Measurements from ENCODE around the gene ARMC7. TPM values are rescaled to one million over a fixed set of nuclear protein-coding genes. Genes with fewer than 3 reads are reported as not detected.

The ARMC7 gene
- total RNA-seq, 1 donor from 2014 or later, result 15.4 TPM

DNA sequence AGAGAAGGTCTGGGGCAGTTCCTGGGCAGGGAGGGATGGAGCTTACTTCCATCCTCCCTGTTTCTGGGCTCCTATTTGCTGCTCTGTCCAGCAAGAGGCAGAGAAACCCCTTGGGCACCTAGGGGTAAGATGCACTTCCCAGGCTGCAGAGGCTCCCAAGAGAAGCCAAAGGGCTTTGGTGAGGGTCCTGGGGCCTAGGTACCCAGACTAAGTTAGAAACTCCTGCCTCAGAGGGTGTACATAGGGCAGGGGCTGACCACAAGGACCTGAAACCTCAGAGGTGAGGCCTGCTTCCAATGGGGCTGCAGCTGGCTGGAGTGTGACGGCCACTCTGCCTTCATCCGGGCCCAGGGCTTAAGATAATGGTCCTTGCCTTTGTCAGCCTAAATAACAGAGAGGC, 1.6 kb upstream of the ARMC7 start:
- Mint-ChIP-seq H3K9me3 (no peaks in the 10 kb centered on the region), H3K4me3 (peak overlapping the region; percentile 89), H3K36me3 (ENCODE audit: low read depth) (peaks cover 3% of the 10 kb centered on the region), H3K27me3 (no peaks in the 10 kb centered on the region), H3K4me1 (peaks cover 28% of the 10 kb centered on the region), H3K27ac (no peak overlapping the region)
- intact Hi-C loops (cut with micrococcal nuclease), result loop anchor here (2.0 kb wide), 1 partner anchor 31 kb away; no protein-coding TSS in a partner anchor
- POLR2A ChIA-PET, result interaction anchor here (1.3 kb wide), 1 partner anchor 13 kb away, joined by 3 read pairs; no protein-coding TSS in a partner anchor
- CTCF ChIA-PET, result interaction anchor here (0.6 to 0.8 kb wide), 2 partner anchors 64 to 97 kb away, joined by 3 to 4 read pairs; no protein-coding TSS in a partner anchor
- no peak for DNase-seq
- ATAC-seq (ENCODE audit: low read depth), result no peak
- TF ChIP-seq, protein P1, sequence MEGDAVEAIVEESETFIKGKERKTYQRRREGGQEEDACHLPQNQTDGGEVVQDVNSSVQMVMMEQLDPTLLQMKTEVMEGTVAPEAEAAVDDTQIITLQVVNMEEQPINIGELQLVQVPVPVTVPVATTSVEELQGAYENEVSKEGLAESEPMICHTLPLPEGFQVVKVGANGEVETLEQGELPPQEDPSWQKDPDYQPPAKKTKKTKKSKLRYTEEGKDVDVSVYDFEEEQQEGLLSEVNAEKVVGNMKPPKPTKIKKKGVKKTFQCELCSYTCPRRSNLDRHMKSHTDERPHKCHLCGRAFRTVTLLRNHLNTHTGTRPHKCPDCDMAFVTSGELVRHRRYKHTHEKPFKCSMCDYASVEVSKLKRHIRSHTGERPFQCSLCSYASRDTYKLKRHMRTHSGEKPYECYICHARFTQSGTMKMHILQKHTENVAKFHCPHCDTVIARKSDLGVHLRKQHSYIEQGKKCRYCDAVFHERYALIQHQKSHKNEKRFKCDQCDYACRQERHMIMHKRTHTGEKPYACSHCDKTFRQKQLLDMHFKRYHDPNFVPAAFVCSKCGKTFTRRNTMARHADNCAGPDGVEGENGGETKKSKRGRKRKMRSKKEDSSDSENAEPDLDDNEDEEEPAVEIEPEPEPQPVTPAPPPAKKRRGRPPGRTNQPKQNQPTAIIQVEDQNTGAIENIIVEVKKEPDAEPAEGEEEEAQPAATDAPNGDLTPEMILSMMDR (IDR thresholded peaks at IDR 0.05), result no peak

DNA sequence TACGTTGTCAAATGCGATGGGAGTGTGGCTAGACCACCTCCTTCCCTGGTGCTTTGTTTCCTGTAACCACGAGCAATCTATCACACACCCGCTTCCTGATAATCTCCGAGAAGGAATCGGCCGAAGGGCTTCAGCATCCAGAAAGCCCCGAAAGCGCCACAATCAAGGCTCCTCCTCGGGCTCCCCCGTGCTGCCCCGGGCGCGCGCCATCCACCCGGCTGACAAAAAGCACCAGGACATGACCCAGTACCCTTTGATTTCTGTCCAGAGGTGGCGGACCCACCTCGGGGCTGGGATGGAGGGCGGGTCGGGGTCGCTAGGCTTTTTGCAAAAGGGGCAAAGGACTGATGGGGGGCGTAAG, 743 bp upstream of the ARMC7 start:
- no peaks in the 10 kb centered on the region for H3K27me3 Mint-ChIP-seq
- no peak for ATAC-seq (ENCODE audit: low read depth)
- H3K27ac Mint-ChIP-seq, result no peak overlapping the region
- ChIA-PET POLR2A (interaction anchor here (0.6 to 3.0 kb wide), 17 partner anchors 10 to 1447 kb away, joined by 3 to 58 read pairs (median 5); partner anchors contain the start of genes ATP5PD, GGA3, HID1 and JPT1), CTCF (interaction anchor here (0.8 to 1.8 kb wide), 6 partner anchors 22 to 162 kb away, joined by 3 to 9 read pairs (median 4); partner anchors contain the start of genes MIF4GD and NT5C)
- no peaks in the 10 kb centered on the region for H3K9me3 Mint-ChIP-seq
- peaks cover 4% of the 10 kb centered on the region for H3K36me3 Mint-ChIP-seq (ENCODE audit: low read depth)
- H3K4me1 Mint-ChIP-seq, result peaks cover 30% of the 10 kb centered on the region
- TF ChIP-seq, protein P1 (IDR thresholded peaks at IDR 0.05), result no peak
- intact Hi-C loops (cut with micrococcal nuclease), result loop anchor here (1.0 to 2.0 kb wide), 2 partner anchors 32 to 63 kb away; partner anchors contain the start of gene ATP5PD
- DNase-seq, result no peak
- H3K4me3 Mint-ChIP-seq, result peak overlapping the region; percentile 89

DNA sequence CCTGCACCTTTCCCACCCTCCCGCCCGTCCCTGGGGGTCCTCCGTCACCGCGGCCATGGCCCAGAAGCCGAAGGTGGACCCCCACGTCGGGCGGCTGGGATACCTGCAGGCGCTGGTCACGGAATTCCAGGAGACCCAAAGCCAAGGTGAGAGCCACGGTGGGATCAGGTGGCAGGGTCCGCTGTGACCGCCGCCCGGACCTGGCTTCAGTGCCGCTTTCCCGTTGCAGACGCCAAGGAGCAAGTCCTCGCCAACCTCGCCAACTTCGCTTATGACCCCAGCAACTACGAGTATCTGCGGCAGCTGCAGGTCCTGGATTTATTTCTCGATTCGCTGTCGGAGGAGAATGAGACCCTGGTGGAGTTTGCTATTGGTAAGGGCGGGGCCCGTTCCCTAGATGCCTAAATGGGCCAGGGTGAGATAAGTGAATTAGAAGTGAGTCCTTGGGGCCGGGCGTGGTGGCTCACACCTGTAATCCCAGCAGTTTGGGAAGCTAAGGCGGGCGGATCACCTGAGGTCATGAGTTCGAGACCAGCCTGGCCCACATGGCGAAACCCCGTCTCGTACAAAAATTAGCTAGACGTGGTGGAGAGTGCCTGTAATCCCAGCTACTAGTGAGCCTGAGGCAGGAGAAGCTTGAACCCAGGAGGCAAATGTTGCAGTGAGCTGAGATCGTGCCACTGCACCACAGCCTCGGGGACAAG, 617 bp downstream of the ARMC7 start:
- peaks cover 43% of the 10 kb centered on the region for H3K4me1 Mint-ChIP-seq
- ChIA-PET CTCF (interaction anchor here (0.6 to 8.7 kb wide), 11 partner anchors 21 to 160 kb away, joined by 3 to 192 read pairs (median 3); partner anchors contain the start of genes MIF4GD and NT5C), POLR2A (interaction anchor here (0.5 to 3.0 kb wide), 19 partner anchors 17 to 187 kb away, joined by 3 to 58 read pairs (median 7); partner anchors contain the start of genes ATP5PD, GGA3, JPT1 and KCTD2)
- intact Hi-C loops (cut with micrococcal nuclease), result loop anchor here (10.0 kb wide), 1 partner anchor 154 kb away; the partner anchor contains the start of genes GGA3 and MRPS7
- peak overlapping the region; percentile 89 for H3K4me3 Mint-ChIP-seq
- DNase-seq (no peak), ATAC-seq (ENCODE audit: low read depth) (no peak)
- H3K27ac Mint-ChIP-seq, result peak overlapping the region; percentile 76
- no peaks in the 10 kb centered on the region for H3K9me3 Mint-ChIP-seq
- H3K36me3 Mint-ChIP-seq (ENCODE audit: low read depth), result peaks cover 5% of the 10 kb centered on the region
- H3K27me3 Mint-ChIP-seq, result no peaks in the 10 kb centered on the region
- TF ChIP-seq, protein P1 (IDR thresholded peaks at IDR 0.05), result no peak

DNA sequence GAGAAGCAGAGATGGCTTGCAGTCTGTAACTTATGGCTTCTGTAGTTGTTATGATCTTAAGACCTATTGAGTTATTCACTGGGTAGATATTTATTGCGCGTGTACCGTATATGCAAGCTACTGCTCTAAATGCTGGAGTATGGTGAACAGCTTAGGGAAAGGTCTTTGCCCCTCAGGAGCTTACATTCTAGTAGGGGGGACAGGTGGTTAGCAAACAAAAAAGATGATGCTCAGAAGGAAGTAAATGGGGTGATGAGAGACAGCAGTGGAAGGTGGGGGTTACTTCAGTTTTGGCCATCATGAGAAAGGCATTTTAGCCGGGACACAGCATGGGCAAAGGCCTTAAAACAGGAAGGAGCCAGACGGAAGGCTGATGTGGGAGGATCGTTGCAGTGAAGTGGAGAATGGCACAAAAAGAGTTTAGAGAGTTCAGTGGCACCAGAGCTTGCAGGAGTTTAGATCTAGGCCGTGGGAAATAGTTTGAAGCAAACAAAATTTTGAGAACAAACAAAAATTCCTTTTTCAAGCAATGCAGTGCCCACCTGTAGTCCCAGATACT, 2.1 kb downstream of the ARMC7 start:
- POLR2A ChIA-PET, result interaction anchor here (0.7 to 3.0 kb wide), 5 partner anchors 20 to 159 kb away, joined by 3 to 58 read pairs (median 4); partner anchors contain the start of genes MIF4GD and NT5C
- H3K4me1 Mint-ChIP-seq, result peaks cover 58% of the 10 kb centered on the region

More for the DNA sequence above, 2.1 kb downstream of the ARMC7 start:
- DNase-seq (no peak), ATAC-seq (ENCODE audit: low read depth) (no peak)
- no peaks in the 10 kb centered on the region for H3K9me3 Mint-ChIP-seq
- TF ChIP-seq, protein P1 (IDR thresholded peaks at IDR 0.05), result no peak
- H3K27ac Mint-ChIP-seq, result peak overlapping the region; percentile 62
- H3K36me3 Mint-ChIP-seq (ENCODE audit: low read depth), result peaks cover 5% of the 10 kb centered on the region
- CTCF ChIA-PET, result interaction anchor here (1.2 to 8.7 kb wide), 5 partner anchors 19 to 151 kb away, joined by 3 to 192 read pairs (median 116); partner anchors contain the start of genes NT5C and NUP85
- intact Hi-C loops (cut with micrococcal nuclease), result loop anchor here (10.0 kb wide), 1 partner anchor 153 kb away; the partner anchor contains the start of genes GGA3 and MRPS7
- peak overlapping the region; percentile 7 for H3K4me3 Mint-ChIP-seq
- no peaks in the 10 kb centered on the region for H3K27me3 Mint-ChIP-seq
